ENCODE data around the gene POC1A. TPM values are rescaled to one million over a fixed set of nuclear protein-coding genes. Genes with fewer than 3 reads are reported as not detected.

The POC1A gene
- polyA plus RNA-seq, 1 of the 3 experiments (the other 2 are of a cell fraction): 11.7 TPM

DNA sequence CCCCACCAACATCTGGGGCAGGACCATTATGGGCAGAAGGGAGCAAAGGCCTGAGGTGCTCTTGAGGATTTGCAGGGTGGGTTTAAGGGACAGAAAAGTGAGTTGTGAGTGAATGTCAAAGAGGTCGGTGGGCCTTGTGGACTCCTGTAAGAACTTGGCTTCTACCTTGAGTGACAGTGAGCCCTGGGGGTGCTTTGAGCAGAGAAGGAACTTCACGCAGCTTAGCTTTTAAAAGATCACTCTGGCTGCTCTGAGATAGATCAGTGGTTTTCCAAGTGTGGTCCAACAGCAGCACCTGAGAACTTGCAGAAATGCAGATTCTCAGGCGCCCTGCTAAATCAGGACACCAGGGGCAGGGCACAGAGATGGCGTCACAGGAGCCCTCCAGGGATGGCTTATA is 28.5 kb upstream of the POC1A start:
- TF ChIP-seq GATA2 (CRISPR knock-in tag; IDR thresholded peaks at IDR 0.05) (no peak), ZBTB33 (IDR thresholded peaks at IDR 0.05; ENCODE audit: borderline replicate concordance, low read depth) (no peak), YY1 (IDR thresholded peaks at IDR 0.05; ENCODE audit: low read depth) (no peak), MXI1 (IDR thresholded peaks at IDR 0.05; ENCODE audit: low read depth, low read length) (no peak), FOSL2 (IDR thresholded peaks at IDR 0.05; ENCODE audit: borderline replicate concordance, low read depth) (no peak), RAD21 (IDR thresholded peaks at IDR 0.05; ENCODE audit: low read length) (no peak), NFIC (IDR thresholded peaks at IDR 0.05; ENCODE audit: borderline replicate concordance) (no peak), CHD2 (IDR thresholded peaks at IDR 0.05; ENCODE audit: low read length, partially characterized antibody) (no peak), TAF1 (IDR thresholded peaks at IDR 0.05; ENCODE audit: borderline replicate concordance, low read depth, low read length) (no peak), USF2 (IDR thresholded peaks at IDR 0.05; ENCODE audit: borderline replicate concordance, low read depth, low read length) (no peak), POLR2AphosphoS5 (IDR thresholded peaks at IDR 0.05; ENCODE audit: low read depth, low read length) (no peak), SIN3A (IDR thresholded peaks at IDR 0.05; ENCODE audit: borderline replicate concordance, low read depth, low read length) (no peak), CTCF (IDR thresholded peaks at IDR 0.05) (no peak), FOXM1 (IDR thresholded peaks at IDR 0.05; ENCODE audit: low read depth) (no peak), MAX (IDR thresholded peaks at IDR 0.05; ENCODE audit: low read depth) (no peak), NRF1 (IDR thresholded peaks at IDR 0.05; ENCODE audit: low read depth, low read length) (no peak), EZH2phosphoT487 (IDR thresholded peaks at IDR 0.05; ENCODE audit: borderline replicate concordance, low read depth) (no peak)
- H3K27ac ChIP-seq (ENCODE audit: low read depth in 2 of 2, low read length in 1 of 2): no peak overlapping the region
- no peak overlapping the region for H3K9ac ChIP-seq
- CTCF ChIA-PET: interaction anchor here (0.6 to 1.4 kb wide), 3 partner anchors 10 to 50 kb away, joined by 3 to 4 read pairs (median 3); no protein-coding TSS in a partner anchor
- H4K20me1 ChIP-seq (ENCODE audit: insufficient read depth): no peaks in the 10 kb centered on the region
- no peaks in the 10 kb centered on the region for H3K9me2 ChIP-seq
- H3K79me2 ChIP-seq (ENCODE audit: insufficient read depth): no peaks in the 10 kb centered on the region
- no peaks in the 10 kb centered on the region for H3K27me3 ChIP-seq (ENCODE audit: insufficient read depth)
- no peaks in the 10 kb centered on the region for H3K9me3 ChIP-seq
- 78% methylated on average over 4 of the region's 4 CpGs for WGBS (ENCODE audit: low lambda C conversion rate)
- H3K36me3 ChIP-seq (replicated peaks in 1 of 2; ENCODE audit: control insufficient read depth in 1 of 2, insufficient read depth in 2 of 2, low read length in 1 of 2): no peaks in the 10 kb centered on the region
- no peak overlapping the region for H3K4me3 ChIP-seq (ENCODE audit: low read depth in 2 of 2, low read length in 1 of 2)
- H3K4me1 ChIP-seq (ENCODE audit: control insufficient read depth in 1 of 2, insufficient read depth in 2 of 2, low read depth in 1 of 2, low read length in 1 of 2): peaks cover 0 to 2% of the 10 kb centered on the region in 2 experiments; a peak in 1 of 4 replicates
- DNase-seq: no peak
- POLR2A ChIA-PET: no interaction called here
- H3K4me2 ChIP-seq: no peak overlapping the region
- H3F3A ChIP-seq (replicated peaks; ENCODE audit: insufficient read depth): no peaks in the 10 kb centered on the region
- no peak overlapping the region for H2AFZ ChIP-seq (ENCODE audit: low read depth)
